NCI-H82 (cell line): Measurements from ENCODE around the gene ALOXE3.

Source experiments
- DNase-seq: peaks from one replicate; lab custom pipeline; 2025; lab: John Stamatoyannopoulos, UW

The ALOXE3 gene

GRCh38 chr17:8048236-8048635 lies 70.1 kb downstream of the ALOXE3 start:
- no peak for DNase-seq

- DNase-seq: no peak
Measured at GRCh38 chr17:8047769-8048110, 70.6 kb downstream of the ALOXE3 start.

- no peak for DNase-seq
Measured at GRCh38 chr17:8046929-8047768, 71.2 kb downstream of the ALOXE3 start.

GRCh38 chr17:8046306-8046928 lies 71.9 kb downstream of the ALOXE3 start:
- no peak for DNase-seq
